HG03469 (cell line): ENCODE measurements around the gene AKAP12.
"Not testable (repeated sequence)": the region's sequence is repeated elsewhere in the genome, so short reads cannot be mapped to it uniquely, and the experiment has no call there.

Experiments used
- ATAC-seq: cut with Tn5 transposase; IDR thresholded peaks from one replicate; pipeline ENCODE4 v1.9.1; 2021; ENCODE audit warnings: mild to moderate bottlenecking, moderate library complexity, moderate number of reproducible peaks; ENCODE audit not compliant: unreplicated experiment

AKAP12 gene

GRCh38 chr6:151338651-151339200 is 99.0 kb downstream of the AKAP12 start:
- no peak for ATAC-seq

- no peak for ATAC-seq
Observed at GRCh38 chr6:151339369-151339768, 99.6 kb downstream of the AKAP12 start.

- ATAC-seq: no peak
Observed at GRCh38 chr6:151340219-151340978, 100.6 kb downstream of the AKAP12 start.

GRCh38 chr6:151341476-151342195 is 101.9 kb downstream of the AKAP12 start:
- no peak for ATAC-seq

- not testable (repeated sequence) for ATAC-seq
Observed at GRCh38 chr6:151342750-151343149, 103.0 kb downstream of the AKAP12 start.

- ATAC-seq: no peak
Observed at GRCh38 chr6:151349651-151350270, 110.0 kb downstream of the AKAP12 start.

- no peak for ATAC-seq
Observed at GRCh38 chr6:151350442-151351145, 110.8 kb downstream of the AKAP12 start.

- ATAC-seq: no peak
Observed at GRCh38 chr6:151351146-151351700, 111.5 kb downstream of the AKAP12 start.

- no peak for ATAC-seq
Observed at GRCh38 chr6:151351731-151352130, 112.0 kb downstream of the AKAP12 start.

- ATAC-seq: no peak
Observed at GRCh38 chr6:151352410-151353396, 112.9 kb downstream of the AKAP12 start.

- ATAC-seq: no peak
Observed at GRCh38 chr6:151353795-151354194, 114.0 kb downstream of the AKAP12 start.

GRCh38 chr6:151356983-151357382 is 117.2 kb downstream of the AKAP12 start:
- ATAC-seq: not testable (repeated sequence)

GRCh38 chr6:151357758-151358436 is 118.1 kb downstream of the AKAP12 start:
- no peak for ATAC-seq

GRCh38 chr6:151358475-151358874 is 118.7 kb downstream of the AKAP12 start:
- no peak for ATAC-seq

GRCh38 chr6:151359486-151359885 is 119.7 kb downstream of the AKAP12 start:
- ATAC-seq: no peak

- no peak for ATAC-seq
Observed at GRCh38 chr6:151365233-151365632, 125.5 kb downstream of the AKAP12 start.

GRCh38 chr6:151370509-151371078 is 130.8 kb downstream of the AKAP12 start:
- ATAC-seq: no peak

- no peak for ATAC-seq
Observed at GRCh38 chr6:151372164-151372563, 132.4 kb downstream of the AKAP12 start.
